RWPE1 (cell line): ENCODE data around the gene WSCD2.

Source experiments
- CTCF ChIA-PET: fragments of 350-600 bp; sonication (Branson Sonifier 250); formaldehyde crosslinking; extraction: SDS; loops from one replicate; lab custom pipeline; 2021; lab: Yijun Ruan, JAX
- POLR2A ChIA-PET: fragments of 400-600 bp; formaldehyde crosslinking; extraction: SDS; loops from one replicate; lab custom pipeline; 2020; ENCODE audit warnings: antibody characterized with exemption; ENCODE audit not compliant: low non-redundant PET; lab: Yijun Ruan, JAX
- DNase-seq: peaks from one replicate; pipeline ENCODE4 v3.0.0; 2012; ENCODE audit warnings: low spot score
- H3K27ac ChIP-seq: fragments of 450-650 bp; 2 replicates; pipeline ENCODE4 v1.5.1; 2017
- CTCF ChIP-seq: fragments of 450-650 bp; conservative IDR thresholded peaks from 2 replicates; pipeline ENCODE4 v1.5.1; 2017; ENCODE audit warnings: low read depth, mild to moderate bottlenecking

Gene WSCD2

DNA sequence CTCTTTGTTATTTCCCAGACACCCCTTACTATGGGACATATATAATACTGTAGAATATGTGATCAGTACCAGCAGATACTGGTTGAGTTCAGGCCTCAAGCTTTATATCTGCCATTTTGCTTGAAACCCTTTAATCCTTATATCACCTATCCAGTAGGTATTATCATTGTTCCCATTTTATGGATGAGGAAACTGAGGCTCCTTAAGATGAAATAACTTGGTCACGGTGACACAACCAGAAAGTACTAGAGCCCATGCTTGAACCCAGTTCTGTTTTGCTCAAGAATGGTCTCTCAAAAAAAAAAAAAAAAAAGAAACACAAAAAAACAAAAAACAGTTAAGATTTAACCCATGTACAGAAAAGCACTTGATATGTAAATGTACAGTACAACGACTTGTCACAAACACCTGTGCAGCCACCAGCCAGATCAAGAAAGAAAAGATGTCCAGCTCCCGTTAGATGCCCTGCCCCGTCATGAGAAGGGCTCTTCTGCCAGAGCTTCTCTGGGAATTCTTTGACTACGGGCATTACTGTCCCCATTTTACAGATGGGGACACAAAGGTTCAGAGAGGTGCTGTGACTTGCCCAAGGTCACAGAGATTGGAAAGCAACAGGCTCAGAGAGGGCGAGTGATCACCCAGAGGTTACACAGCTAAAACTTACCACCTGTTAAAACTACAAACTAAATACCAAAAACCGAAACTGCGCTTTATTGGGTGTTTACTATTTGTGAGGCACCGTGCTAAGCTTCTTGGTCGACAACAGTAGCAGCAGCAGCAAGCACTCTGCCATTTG is 669 bp upstream of the WSCD2 start:
- CTCF ChIA-PET = interaction anchor here (0.5 kb wide), 2 partner anchors 14 to 308 kb away, joined by 3 read pairs; no protein-coding TSS in a partner anchor
- POLR2A ChIA-PET = no interaction called here
- H3K27ac ChIP-seq = no peak overlapping the region
- TF ChIP-seq CTCF = no peak
- DNase-seq = no peak

DNA sequence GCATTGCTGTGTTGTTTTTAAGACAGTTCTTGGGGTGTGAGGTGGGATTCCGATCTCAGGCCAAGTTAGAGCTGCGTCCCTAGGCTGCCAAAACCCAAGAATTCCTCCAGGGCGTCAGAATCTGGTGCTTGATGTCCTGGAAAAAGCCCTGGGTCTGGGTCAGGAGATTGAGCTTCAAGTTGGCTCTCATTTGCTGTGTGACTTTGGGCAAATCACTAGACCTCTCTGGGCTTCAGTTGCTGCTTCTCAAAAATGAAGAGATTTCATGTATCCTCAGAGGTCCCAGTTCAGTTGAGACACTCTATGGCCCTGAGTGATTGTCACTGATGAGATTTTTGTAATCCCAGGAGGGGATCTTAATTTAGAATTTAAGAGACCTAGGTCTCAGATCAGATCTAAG is 1.9 kb downstream of the WSCD2 start:
- POLR2A ChIA-PET = no interaction called here
- CTCF ChIA-PET = interaction anchor here (1.0 kb wide), 1 partner anchor 66 kb away, joined by 4 read pairs; no protein-coding TSS in a partner anchor
- TF ChIP-seq CTCF = no peak

GRCh38 chr12:108131657-108132126 is 2.6 kb downstream of the WSCD2 start:
- no peak for TF ChIP-seq CTCF
- no peak overlapping the region for H3K27ac ChIP-seq
- DNase-seq = no peak
- ChIA-PET CTCF (no interaction called here), POLR2A (no interaction called here)

More for the DNA sequence above, 1.9 kb downstream of the WSCD2 start:
- DNase-seq = no peak
- H3K27ac ChIP-seq = no peak overlapping the region

DNA sequence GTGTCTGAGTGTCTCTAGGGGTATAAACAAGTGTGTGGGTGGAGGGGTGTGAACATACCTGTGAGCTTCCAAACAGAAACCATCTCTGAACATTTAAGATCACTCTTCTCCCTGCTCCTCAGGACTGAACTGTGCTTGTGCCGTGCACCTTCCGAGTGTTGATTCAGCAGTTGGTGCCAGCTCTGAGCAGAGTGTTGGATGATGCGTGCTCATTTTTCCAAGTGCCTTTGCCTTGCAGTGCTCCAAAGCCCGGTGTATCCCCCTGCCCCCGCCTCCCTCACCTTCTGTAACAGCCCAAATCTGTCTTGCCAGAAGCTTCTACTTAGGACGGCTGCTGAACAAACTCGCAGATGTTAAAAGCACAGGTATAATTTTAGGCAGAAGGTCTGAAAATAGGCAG is 4.4 kb downstream of the WSCD2 start:
- POLR2A ChIA-PET = no interaction called here
- CTCF ChIA-PET = interaction anchor here (0.7 kb wide), 1 partner anchor 484 kb away, joined by 5 read pairs; no protein-coding TSS in a partner anchor
- no peak for DNase-seq
- no peak for TF ChIP-seq CTCF
- no peak overlapping the region for H3K27ac ChIP-seq

DNA sequence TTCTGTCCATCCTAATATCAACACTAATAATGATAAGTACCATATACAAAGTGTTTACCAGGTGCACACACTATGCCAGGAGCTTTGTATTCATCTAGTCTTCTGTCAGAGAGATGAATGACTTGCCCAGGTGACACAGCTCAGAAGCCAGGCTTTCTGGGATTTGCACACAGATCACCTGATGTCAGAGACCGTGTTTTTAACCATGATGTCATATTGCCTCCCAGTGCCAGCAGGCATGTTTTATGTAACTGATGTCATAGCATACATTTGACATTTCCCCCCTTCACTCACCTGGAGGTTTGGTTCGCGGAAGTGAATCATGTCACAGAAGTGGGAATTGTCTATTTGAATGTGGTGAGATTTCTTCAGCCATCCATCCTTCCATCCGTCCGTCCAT is 5.7 kb downstream of the WSCD2 start:
- ChIA-PET POLR2A (no interaction called here), CTCF (no interaction called here)
- TF ChIP-seq CTCF = no peak
- no peak for DNase-seq
- no peak overlapping the region for H3K27ac ChIP-seq

- H3K27ac ChIP-seq = no peak overlapping the region
- DNase-seq = no peak
- ChIA-PET POLR2A (no interaction called here), CTCF (interaction anchor here (0.5 kb wide), 1 partner anchor 384 kb away, joined by 4 read pairs; no protein-coding TSS in a partner anchor)
- no peak for TF ChIP-seq CTCF
Observed at GRCh38 chr12:108135627-108136026, 6.5 kb downstream of the WSCD2 start.
